Measurements from ENCODE around the gene MYO7B. TPM values are rescaled to one million over a fixed set of nuclear protein-coding genes. Genes with fewer than 3 reads are reported as not detected.

MYO7B gene
- total RNA-seq, 1 experiment from 2014 or later: not detected

GRCh38 chr2:127657232-127657595 is 121.7 kb downstream of the MYO7B start:
- in situ Hi-C loops (cut with HindIII; ENCODE audit: low pct_unique_long_range_greater_than_20kb, low sequenced_read_pairs): no loop called here
- no peak for DNase-seq (ENCODE audit: low read depth)

- in situ Hi-C loops (cut with HindIII; ENCODE audit: low pct_unique_long_range_greater_than_20kb, low sequenced_read_pairs): no loop called here
- no peak for DNase-seq (ENCODE audit: low read depth)
Observed at GRCh38 chr2:127658146-127658545, 122.7 kb downstream of the MYO7B start.

GRCh38 chr2:127658641-127659407 is 123.3 kb downstream of the MYO7B start:
- DNase-seq (ENCODE audit: low read depth): no peak
- in situ Hi-C loops (cut with HindIII; ENCODE audit: low pct_unique_long_range_greater_than_20kb, low sequenced_read_pairs): no loop called here

- in situ Hi-C loops (cut with HindIII; ENCODE audit: low pct_unique_long_range_greater_than_20kb, low sequenced_read_pairs): no loop called here
- no peak for DNase-seq (ENCODE audit: low read depth)
Observed at GRCh38 chr2:127659408-127660290, 124.2 kb downstream of the MYO7B start.

- in situ Hi-C loops (cut with HindIII; ENCODE audit: low pct_unique_long_range_greater_than_20kb, low sequenced_read_pairs): no loop called here
- no peak for DNase-seq (ENCODE audit: low read depth)
Observed at GRCh38 chr2:127660291-127660578, 124.8 kb downstream of the MYO7B start.

- in situ Hi-C loops (cut with HindIII; ENCODE audit: low pct_unique_long_range_greater_than_20kb, low sequenced_read_pairs): no loop called here
- DNase-seq (ENCODE audit: low read depth): no peak
Observed at GRCh38 chr2:127661072-127661649, 125.7 kb downstream of the MYO7B start.

GRCh38 chr2:127661949-127662510 is 126.5 kb downstream of the MYO7B start:
- in situ Hi-C loops (cut with HindIII; ENCODE audit: low pct_unique_long_range_greater_than_20kb, low sequenced_read_pairs): no loop called here

GRCh38 chr2:127662937-127663565 is 127.6 kb downstream of the MYO7B start:
- in situ Hi-C loops (cut with HindIII; ENCODE audit: low pct_unique_long_range_greater_than_20kb, low sequenced_read_pairs): no loop called here
- no peak for DNase-seq (ENCODE audit: low read depth)

More at GRCh38 chr2:127661949-127662510, 126.5 kb downstream of the MYO7B start:
- no peak for DNase-seq (ENCODE audit: low read depth)

GRCh38 chr2:127663566-127664064 is 128.1 kb downstream of the MYO7B start:
- DNase-seq (ENCODE audit: low read depth): no peak
- in situ Hi-C loops (cut with HindIII; ENCODE audit: low pct_unique_long_range_greater_than_20kb, low sequenced_read_pairs): no loop called here

GRCh38 chr2:127664065-127664894 is 128.8 kb downstream of the MYO7B start:
- in situ Hi-C loops (cut with HindIII; ENCODE audit: low pct_unique_long_range_greater_than_20kb, low sequenced_read_pairs): no loop called here
- no peak for DNase-seq (ENCODE audit: low read depth)

GRCh38 chr2:127664895-127665225 is 129.4 kb downstream of the MYO7B start:
- DNase-seq (ENCODE audit: low read depth): no peak
- in situ Hi-C loops (cut with HindIII; ENCODE audit: low pct_unique_long_range_greater_than_20kb, low sequenced_read_pairs): no loop called here

GRCh38 chr2:127665267-127665893 is 129.9 kb downstream of the MYO7B start:
- in situ Hi-C loops (cut with HindIII; ENCODE audit: low pct_unique_long_range_greater_than_20kb, low sequenced_read_pairs): no loop called here
- DNase-seq (ENCODE audit: low read depth): no peak

GRCh38 chr2:127669056-127669455 is 133.6 kb downstream of the MYO7B start:
- in situ Hi-C loops (cut with HindIII; ENCODE audit: low pct_unique_long_range_greater_than_20kb, low sequenced_read_pairs): no loop called here
- DNase-seq (ENCODE audit: low read depth): no peak

GRCh38 chr2:127670055-127670956 is 134.8 kb downstream of the MYO7B start:
- in situ Hi-C loops (cut with HindIII; ENCODE audit: low pct_unique_long_range_greater_than_20kb, low sequenced_read_pairs): no loop called here

GRCh38 chr2:127670957-127671290 is 135.4 kb downstream of the MYO7B start:
- in situ Hi-C loops (cut with HindIII; ENCODE audit: low pct_unique_long_range_greater_than_20kb, low sequenced_read_pairs): no loop called here
- no peak for DNase-seq (ENCODE audit: low read depth)

More at GRCh38 chr2:127670055-127670956, 134.8 kb downstream of the MYO7B start:
- DNase-seq (ENCODE audit: low read depth): no peak

GRCh38 chr2:127671557-127672302 is 136.2 kb downstream of the MYO7B start:
- in situ Hi-C loops (cut with HindIII; ENCODE audit: low pct_unique_long_range_greater_than_20kb, low sequenced_read_pairs): no loop called here
- DNase-seq (ENCODE audit: low read depth): no peak
